Adrenal gland (tissue), 12 donors: Measurements from ENCODE around the gene RYR2. TPM values are rescaled to one million over a fixed set of nuclear protein-coding genes. Genes with fewer than 3 reads are reported as not detected.

Experiments
- DNase-seq, 7 donors: peaks; one replicate each; pipeline ENCODE4 v3.0.0-alpha.2; 2019 to 2020
- H3K27ac ChIP-seq, 5 donors: fragments of 200-600 bp; sonication (generic) in 4 of 5; 1 replicate in 3 of 5; 2 replicates in 2 of 5; pipeline versions ENCODE4 v1.5.1 to v1.8.0; 2016 to 2020; ENCODE audit warnings: mild to moderate bottlenecking in 1 of 5
- H3K27me3 ChIP-seq: fragments of 200-600 bp; 2 replicates; pipeline ENCODE4 v1.8.0; 2021
- H3K36me3 ChIP-seq, 2 donors: fragments of 200-600 bp; replicated peaks in 1 of 2; 1 replicate in 1 of 2; 2 replicates in 1 of 2; pipeline versions ENCODE4 v1.5.1 to v1.8.0; 2018 to 2022
- H3K4me1 ChIP-seq, 2 donors: fragments of 200-600 bp; replicated peaks in 1 of 2; 1 replicate in 1 of 2; 2 replicates in 1 of 2; pipeline versions ENCODE4 v1.5.1 to v1.8.0; 2018 to 2021
- H3K4me3 ChIP-seq, 4 donors: fragments of 200-600 bp; sonication (generic) in 3 of 4; one replicate each; pipeline ENCODE4 v1.5.1; 2016 to 2018
- H3K9me3 ChIP-seq, 3 donors: fragments of 200-600 bp; sonication (generic) in 1 of 3; replicated peaks in 1 of 3; 1 replicate in 2 of 3; 2 replicates in 1 of 3; pipeline versions ENCODE4 v1.5.1 to v1.8.0; 2016 to 2021
- POLR2A ChIP-seq, 2 donors: fragments of 450-650 bp; IDR thresholded peaks; one replicate each; pipeline ENCODE4 v1.6.1; 2017; ENCODE audit warnings: antibody characterized with exemption in 2 of 2, mild to moderate bottlenecking in 2 of 2, moderate library complexity in 1 of 2
- WGBS, 4 donors: extraction: QIAGEN DNeasy Blood & Tissue Kit in 2 of 4; methylation state at CpG; one replicate each; pipeline versions ENCODE4 v1.1.5 to v1.1.7; 2013 to 2017; 5-methylcytosine and 5-hydroxymethylcytosine counted together
- intact Hi-C, 2 donors: fragments of 100-400 bp; cut with DNase I; formaldehyde crosslinking; loops; one replicate each; pipeline versions ENCODE4 v1.14.1 to v1.15.0; 2022 to 2023
- polyA plus RNA-seq, 3 donors: library from polyadenylated mRNA; stranded (reverse); fragments of 200-250 nt in 2 of 3; fragments of 350-450 nt in 1 of 3; fragmentation: Illumina TruSeq in 1 of 3; extraction: RNeasy Lipid Tissue Mini Kit (QIAGEN cat#74804) in 1 of 3; gene quantifications; one replicate each; pipeline ENCODE4 v1.2.3, GENCODE V29; 2013 to 2014
- total RNA-seq, 9 donors: library from RNA; depleted of rRNA in 4 of 9; stranded (reverse); fragments of >200 nt in 4 of 9; fragments of 120-200 nt in 1 of 9; fragmentation: NEBNext Ultra II Directional in 1 of 9; extraction: Animal tissue kit (Norgen Biotek cat#: 25700) in 1 of 9; gene quantifications; one replicate each; pipeline versions ENCODE4 v1.1.0 to v1.2.4, GENCODE V29; 2013 to 2023
- TF ChIP-seq, protein P1 (sequence below), 6 experiments: fragments of 450-650 bp in 4 of 6; fragments of 200-600 bp in 2 of 6; sonication (generic) in 1 of 6; IDR thresholded peaks; 1 replicate in 5 of 6; 2 replicates in 1 of 6; pipeline versions ENCODE4 v1.5.1 to v1.8.0; 2016 to 2021; ENCODE audit warnings: antibody characterized with exemption in 6 of 6, mild to moderate bottlenecking in 2 of 6, moderate library complexity in 1 of 6
- donor health status: healthy with polysubstance abuse.
- donor health status: Bipolar disorder and iron deficiency.
- donor health status: DM: yes; HTN: yes; CAD: no.
- donor health status: DM: no; HTN: no; CAD: no.
- donor health status: DM: no; HTN: no; CAD: no.
- donor health status: DM: yes; HTN: yes; CAD: no.

The RYR2 gene
- total and polyA plus RNA-seq, 12 donors, result 0.07 to 6.3 (median 0.18) TPM; not detected in 1

DNA sequence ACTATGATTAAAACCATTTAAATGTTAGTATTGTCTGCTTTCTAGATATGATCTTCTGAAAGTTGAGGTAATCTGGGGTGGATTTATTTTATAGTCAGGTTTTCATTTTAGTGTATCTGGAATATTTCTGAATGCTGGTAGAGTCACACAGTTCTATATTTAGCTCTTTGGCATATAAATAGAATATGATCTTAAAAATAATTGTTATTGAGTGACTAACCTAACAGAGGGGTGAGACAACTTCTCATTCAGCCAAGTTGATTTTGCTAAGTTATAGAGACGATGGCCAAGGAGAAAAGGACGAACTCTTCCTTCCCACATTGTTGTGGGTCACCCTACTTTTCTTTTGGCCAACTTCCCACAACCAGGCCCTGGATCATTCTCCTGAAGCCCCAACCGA, 30.6 kb upstream of the RYR2 start:
- Histone ChIP-seq H3K4me3 (no peak overlapping the region), H3K27me3 (no peaks in the 10 kb centered on the region), H3K27ac (no peak overlapping the region), H3K9me3 (no peaks in the 10 kb centered on the region), H3K36me3 (no peaks in the 10 kb centered on the region), H3K4me1 (no peaks in the 10 kb centered on the region)
- intact Hi-C loops, result no loop called here
- no peak for DNase-seq
- no peak for TF ChIP-seq POLR2A (IDR thresholded peaks at IDR 0.05)
- TF ChIP-seq, protein P1, sequence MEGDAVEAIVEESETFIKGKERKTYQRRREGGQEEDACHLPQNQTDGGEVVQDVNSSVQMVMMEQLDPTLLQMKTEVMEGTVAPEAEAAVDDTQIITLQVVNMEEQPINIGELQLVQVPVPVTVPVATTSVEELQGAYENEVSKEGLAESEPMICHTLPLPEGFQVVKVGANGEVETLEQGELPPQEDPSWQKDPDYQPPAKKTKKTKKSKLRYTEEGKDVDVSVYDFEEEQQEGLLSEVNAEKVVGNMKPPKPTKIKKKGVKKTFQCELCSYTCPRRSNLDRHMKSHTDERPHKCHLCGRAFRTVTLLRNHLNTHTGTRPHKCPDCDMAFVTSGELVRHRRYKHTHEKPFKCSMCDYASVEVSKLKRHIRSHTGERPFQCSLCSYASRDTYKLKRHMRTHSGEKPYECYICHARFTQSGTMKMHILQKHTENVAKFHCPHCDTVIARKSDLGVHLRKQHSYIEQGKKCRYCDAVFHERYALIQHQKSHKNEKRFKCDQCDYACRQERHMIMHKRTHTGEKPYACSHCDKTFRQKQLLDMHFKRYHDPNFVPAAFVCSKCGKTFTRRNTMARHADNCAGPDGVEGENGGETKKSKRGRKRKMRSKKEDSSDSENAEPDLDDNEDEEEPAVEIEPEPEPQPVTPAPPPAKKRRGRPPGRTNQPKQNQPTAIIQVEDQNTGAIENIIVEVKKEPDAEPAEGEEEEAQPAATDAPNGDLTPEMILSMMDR (IDR thresholded peaks at IDR 0.05), result no peak
- WGBS, 4 donors, result 71 to 80% (median 71%) methylated on average over 3 of the region's 3 CpGs

DNA sequence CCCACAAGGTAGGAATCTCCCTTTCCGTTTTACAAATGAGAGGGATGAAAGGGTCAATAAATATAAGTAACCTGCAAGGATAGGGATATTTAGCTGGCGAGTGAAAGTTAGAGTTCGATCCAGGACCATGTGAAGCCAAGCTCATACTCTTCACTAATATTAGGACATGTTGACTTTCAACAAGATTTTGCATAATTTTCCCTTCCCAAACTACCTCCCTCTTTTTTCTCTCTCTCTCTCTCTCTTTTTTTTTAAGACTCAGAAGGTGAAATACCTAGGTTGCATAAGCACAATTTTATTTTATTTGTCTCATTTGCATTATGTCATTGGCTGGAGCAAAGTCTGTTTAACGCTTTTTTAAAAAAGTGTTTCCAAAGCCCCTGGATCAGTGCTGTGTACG, 29.6 kb upstream of the RYR2 start:
- Histone ChIP-seq H3K9me3 (no peaks in the 10 kb centered on the region), H3K27ac (no peak overlapping the region), H3K27me3 (no peaks in the 10 kb centered on the region), H3K4me1 (no peaks in the 10 kb centered on the region), H3K36me3 (no peaks in the 10 kb centered on the region), H3K4me3 (no peak overlapping the region)
- WGBS, 4 donors, result 74 to 85% (median 81%) methylated on average over 5 of the region's 5 CpGs
- no peak for TF ChIP-seq POLR2A (IDR thresholded peaks at IDR 0.05)
- TF ChIP-seq, protein P1 (IDR thresholded peaks at IDR 0.05), result no peak
- DNase-seq, result no peak
- intact Hi-C loops, result no loop called here

DNA sequence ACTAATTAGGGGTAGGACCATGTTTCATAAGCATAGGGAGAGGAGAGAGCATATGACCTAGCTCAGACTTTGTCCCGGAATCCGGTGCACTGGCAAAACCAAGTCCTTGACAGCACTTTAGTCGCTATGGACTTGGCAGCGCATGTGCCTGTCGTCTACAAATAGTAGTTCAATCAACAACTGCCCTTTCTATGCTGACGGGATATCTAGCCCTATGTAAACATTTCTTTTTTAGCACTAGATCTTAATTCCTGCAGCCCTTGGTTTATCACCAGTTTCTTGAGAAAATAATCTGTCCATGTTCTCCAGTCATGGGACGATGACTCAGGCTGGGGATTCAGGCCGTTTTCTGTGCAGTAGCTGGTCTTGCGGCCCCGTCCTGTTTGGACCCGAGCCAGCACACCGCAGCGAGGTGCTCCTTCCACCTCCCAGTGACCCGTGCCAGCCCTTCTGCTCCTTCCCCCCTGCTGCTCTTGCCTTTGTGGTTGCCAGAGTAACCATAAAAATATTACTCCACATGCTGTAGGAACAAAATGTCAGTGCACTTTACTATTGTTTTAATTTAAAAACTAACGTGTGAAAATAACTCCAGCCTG, 29.1 kb upstream of the RYR2 start:
- Histone ChIP-seq H3K36me3 (no peaks in the 10 kb centered on the region), H3K27ac (no peak overlapping the region), H3K4me1 (no peaks in the 10 kb centered on the region), H3K4me3 (no peak overlapping the region), H3K9me3 (no peaks in the 10 kb centered on the region), H3K27me3 (no peaks in the 10 kb centered on the region)
- 34 to 49% (median 47%) methylated on average over 13 to 15 of the region's 15 CpGs for WGBS, 4 donors
- DNase-seq, result peak in 1 of 7 donors; percentile 19
- TF ChIP-seq POLR2A (IDR thresholded peaks at IDR 0.05), result no peak
- TF ChIP-seq, protein P1 (IDR thresholded peaks at IDR 0.05), result no peak
- intact Hi-C loops, result no loop called here

DNA sequence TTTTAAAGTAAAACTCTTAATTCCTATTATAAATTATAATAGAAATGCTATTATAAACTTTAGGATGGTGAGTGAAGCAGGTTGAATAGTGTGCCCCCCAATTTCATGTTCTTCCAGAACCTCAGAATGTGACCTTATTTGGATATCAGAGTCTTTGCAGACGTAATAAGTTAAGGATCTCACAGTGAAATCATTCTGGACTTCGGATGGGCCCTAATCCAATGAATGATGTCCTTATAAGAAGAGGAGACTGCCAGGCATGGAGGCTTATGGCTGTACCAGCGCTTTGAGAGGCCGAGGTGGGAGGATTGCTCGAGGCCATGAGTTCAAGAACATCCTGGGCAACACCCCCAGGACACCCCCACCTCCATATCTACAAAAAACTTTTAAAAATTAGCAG, 28.4 kb upstream of the RYR2 start:
- H3K4me1 ChIP-seq, result no peaks in the 10 kb centered on the region
- H3K27me3 ChIP-seq, result no peaks in the 10 kb centered on the region
- no peak overlapping the region for H3K4me3 ChIP-seq
- no peak overlapping the region for H3K27ac ChIP-seq
- DNase-seq, result no peak
- TF ChIP-seq POLR2A (IDR thresholded peaks at IDR 0.05), result no peak
- TF ChIP-seq, protein P1 (IDR thresholded peaks at IDR 0.05), result no peak
- no peaks in the 10 kb centered on the region for H3K9me3 ChIP-seq
- intact Hi-C loops, result no loop called here
- no peaks in the 10 kb centered on the region for H3K36me3 ChIP-seq
- 76 to 86% (median 80%) methylated on average over 5 of the region's 5 CpGs for WGBS, 4 donors
